ENCODE results near the gene C10orf67.

C10orf67 gene

GRCh38 chr10:23157239-23157681, 187.3 kb downstream of the C10orf67 start:
- TF ChIP-seq Cebpa-rat (IDR thresholded peaks at IDR 0.05): no peak
- Histone ChIP-seq H3K9ac (no peak overlapping the region), H3K36me3 (no peaks in the 10 kb centered on the region), H3K27ac (no peak overlapping the region), H3K9me3 (replicated peaks in 1 of 11) (no peaks in the 10 kb centered on the region), H3K4me2 (peak overlapping the region in 7 of 11 experiments; percentile 31 to 75 (median 37); a peak in 9 of 22 replicates), H3K4me1 (peaks cover 7 to 21% (median 18%) of the 10 kb centered on the region in 10 experiments; a peak in 17 of 20 replicates), H3K27me3 (no peaks in the 10 kb centered on the region), H3K4me3 (no peak overlapping the region), H4K20me1 (no peaks in the 10 kb centered on the region)

- H4K20me1 ChIP-seq: no peaks in the 10 kb centered on the region
- H3K36me3 ChIP-seq: no peaks in the 10 kb centered on the region
- no peak overlapping the region for H3K27ac ChIP-seq
- no peak overlapping the region for H3K4me3 ChIP-seq
- no peaks in the 10 kb centered on the region for H3K9me3 ChIP-seq (replicated peaks in 1 of 11)
- peaks cover 7 to 21% (median 18%) of the 10 kb centered on the region in 10 experiments; a peak in 17 of 20 replicates for H3K4me1 ChIP-seq
- H3K4me2 ChIP-seq: peak overlapping the region in 8 of 11 experiments; percentile 21 to 41 (median 36); a peak in 13 of 22 replicates
- H3K9ac ChIP-seq: no peak overlapping the region
- H3K27me3 ChIP-seq: no peaks in the 10 kb centered on the region
- TF ChIP-seq Cebpa-rat (IDR thresholded peaks at IDR 0.05): no peak
Measured at GRCh38 chr10:23156447-23157150, 188.0 kb downstream of the C10orf67 start.

GRCh38 chr10:23155169-23155568, 189.4 kb downstream of the C10orf67 start:
- Histone ChIP-seq H3K4me2 (no peak overlapping the region), H3K27me3 (no peaks in the 10 kb centered on the region)

More at GRCh38 chr10:23155169-23155568, 189.4 kb downstream of the C10orf67 start:
- no peak overlapping the region for H3K27ac ChIP-seq
- no peaks in the 10 kb centered on the region for H3K36me3 ChIP-seq
- peaks cover 7 to 21% (median 18%) of the 10 kb centered on the region in 10 experiments; a peak in 17 of 20 replicates for H3K4me1 ChIP-seq
- no peaks in the 10 kb centered on the region for H4K20me1 ChIP-seq
- no peak overlapping the region for H3K9ac ChIP-seq
- H3K9me3 ChIP-seq (replicated peaks in 1 of 11): no peaks in the 10 kb centered on the region
- no peak for TF ChIP-seq Cebpa-rat (IDR thresholded peaks at IDR 0.05)
- no peak overlapping the region for H3K4me3 ChIP-seq
